ENCODE measurements around the gene NREP.
"Not testable (repeated sequence)": the region's sequence is repeated elsewhere in the genome, so short reads cannot be mapped to it uniquely, and the experiment has no call there.

Gene NREP

GRCh38 chr5:111735583-111736270 lies 21.3 kb downstream of the NREP start:
- no peak for DNase-seq

GRCh38 chr5:111734597-111734996 lies 22.4 kb downstream of the NREP start:
- no peak for DNase-seq

GRCh38 chr5:111734013-111734412 lies 23.0 kb downstream of the NREP start:
- no peak for DNase-seq

GRCh38 chr5:111733571-111733970 lies 23.4 kb downstream of the NREP start:
- no peak for DNase-seq

GRCh38 chr5:111731638-111732037 lies 25.4 kb downstream of the NREP start:
- no peak for DNase-seq

GRCh38 chr5:111730659-111731382 lies 26.2 kb downstream of the NREP start:
- no peak for DNase-seq

GRCh38 chr5:111728941-111729340 lies 28.1 kb downstream of the NREP start:
- DNase-seq = no peak

GRCh38 chr5:111726986-111727385 lies 30.0 kb downstream of the NREP start:
- DNase-seq = no peak

- no peak for DNase-seq
Measured at GRCh38 chr5:111722140-111722539, 34.9 kb downstream of the NREP start.

- DNase-seq = no peak
Measured at GRCh38 chr5:111720333-111720890, 36.6 kb downstream of the NREP start.

GRCh38 chr5:111719773-111720172 lies 37.2 kb downstream of the NREP start:
- no peak for DNase-seq

- DNase-seq = not testable (repeated sequence)
Measured at GRCh38 chr5:111716789-111717188, 40.2 kb downstream of the NREP start.

GRCh38 chr5:111707630-111708164 lies 49.3 kb downstream of the NREP start:
- no peak for DNase-seq

- DNase-seq = no peak
Measured at GRCh38 chr5:111706345-111706744, 50.6 kb downstream of the NREP start.

- DNase-seq = no peak
Measured at GRCh38 chr5:111704452-111705085, 52.4 kb downstream of the NREP start.

GRCh38 chr5:111703662-111704061 lies 53.3 kb downstream of the NREP start:
- no peak for DNase-seq

- DNase-seq = no peak
Measured at GRCh38 chr5:111699976-111700375, 57.0 kb downstream of the NREP start.

GRCh38 chr5:111699324-111699723 lies 57.7 kb downstream of the NREP start:
- DNase-seq = no peak

GRCh38 chr5:111697881-111698757 lies 58.9 kb downstream of the NREP start:
- DNase-seq = no peak

- DNase-seq = no peak
Measured at GRCh38 chr5:111697215-111697614, 59.8 kb downstream of the NREP start.

- DNase-seq = no peak
Measured at GRCh38 chr5:111695991-111696390, 61.0 kb downstream of the NREP start.

- DNase-seq = no peak
Measured at GRCh38 chr5:111694133-111694532, 62.9 kb downstream of the NREP start.

All from GOT3 (cell line).